NCI-H460 (cell line): ENCODE measurements around the gene PDCD4. TPM values are rescaled to one million over a fixed set of nuclear protein-coding genes. Genes with fewer than 3 reads are reported as not detected.

Source experiments
- DNase-seq: peaks from one replicate; pipeline ENCODE4 v3.0.0-alpha.2; 2016; ENCODE audit warnings: low read depth; ENCODE audit errors: extremely low read depth
- polyA plus RNA-seq: library from polyadenylated mRNA; depleted of rRNA; stranded (reverse); fragments of >200 nt; gene quantifications from 2 replicates; pipeline ENCODE4 v1.2.3, GENCODE V29; 2014; cell fraction: nucleus; rRNA removed
- total RNA-seq: library from RNA; depleted of rRNA; stranded (reverse); fragments of >200 nt; shearing (Covaris generic); gene quantifications from 2 replicates; pipeline ENCODE4 v1.2.3, GENCODE V29; 2014; rRNA removed

PDCD4 gene
- total RNA-seq: 71.5 and 82.1 TPM in 2 replicates
- 36.5 and 60.4 TPM in 2 replicates for polyA plus RNA-seq

DNA sequence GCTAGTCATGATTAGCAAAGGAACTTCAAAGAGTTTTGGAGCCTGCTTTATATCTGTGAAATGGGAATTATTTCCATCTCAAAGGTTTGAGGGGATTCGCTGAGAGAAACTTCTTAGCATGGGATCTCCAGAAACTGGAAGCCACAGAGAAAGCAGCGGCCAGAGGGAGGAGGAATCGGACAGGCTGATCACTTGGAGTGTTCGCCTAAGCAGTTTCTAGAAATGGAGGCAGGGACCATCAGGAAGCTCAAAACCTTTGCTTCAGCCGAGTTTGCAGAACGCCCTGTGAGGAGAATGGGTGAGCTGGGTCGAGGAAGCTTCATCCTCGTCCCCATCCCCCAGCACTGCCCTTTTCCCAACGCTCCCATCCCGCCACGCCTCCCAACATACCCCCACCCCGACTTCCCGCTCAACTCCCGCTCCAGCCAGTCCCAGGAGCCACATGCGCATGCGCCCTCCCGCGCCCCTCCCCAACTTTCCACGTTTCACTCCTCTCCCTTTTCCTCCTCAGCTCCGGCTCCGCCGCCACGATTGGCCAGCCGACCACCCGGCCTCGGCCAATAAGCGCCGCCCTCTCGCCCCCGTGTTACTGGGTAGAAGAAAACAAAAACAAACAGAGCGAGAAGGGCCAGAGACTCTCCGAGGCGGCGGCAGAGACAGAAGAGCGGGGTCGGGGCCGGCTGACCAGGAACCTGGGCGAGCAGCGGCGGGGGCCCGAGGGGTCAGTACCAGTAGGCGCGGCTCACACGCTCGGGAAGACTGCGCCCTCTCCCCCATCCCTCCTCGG, at the start of gene PDCD4:
Gene PDCD4, plus strand, starts transcription at position 631 of the 787 bp plus-strand sequence. CDS start 4,100 bp downstream, outside the sequence.
- peak; percentile 99 for DNase-seq

DNA sequence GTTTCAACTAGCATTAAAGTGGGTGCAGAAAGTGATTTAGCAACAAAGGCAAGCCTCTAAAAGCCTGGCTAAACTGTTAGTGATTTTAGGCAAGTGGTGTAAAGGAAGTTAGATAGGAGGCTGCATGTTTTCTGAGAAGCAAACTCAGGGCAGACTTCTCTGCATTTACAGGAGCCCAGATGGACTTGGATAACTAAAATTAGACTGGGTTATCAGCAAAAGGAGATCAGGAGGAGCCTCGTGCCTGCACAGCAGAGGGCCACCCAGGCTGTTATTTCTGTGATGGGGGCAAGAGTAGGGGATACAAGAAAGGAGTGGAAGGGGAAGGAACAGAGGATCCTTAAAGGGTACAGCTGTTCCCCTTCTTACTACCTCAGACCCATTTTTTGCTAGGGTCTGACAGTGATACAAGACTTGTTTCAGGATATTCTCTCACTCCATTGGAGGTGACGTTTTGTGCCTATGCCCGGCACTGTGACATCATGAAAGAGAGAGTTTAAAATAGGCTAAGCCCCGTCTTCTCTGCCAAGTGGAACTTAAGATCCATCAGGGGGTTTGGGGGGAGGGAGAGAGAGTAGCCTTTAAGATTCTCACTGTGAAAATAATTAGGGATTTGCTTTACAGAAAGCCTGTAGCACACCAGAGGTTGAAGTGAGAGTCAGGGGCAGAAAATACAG, 49.6 kb upstream of the PDCD4 start:
- no peak for DNase-seq

DNA sequence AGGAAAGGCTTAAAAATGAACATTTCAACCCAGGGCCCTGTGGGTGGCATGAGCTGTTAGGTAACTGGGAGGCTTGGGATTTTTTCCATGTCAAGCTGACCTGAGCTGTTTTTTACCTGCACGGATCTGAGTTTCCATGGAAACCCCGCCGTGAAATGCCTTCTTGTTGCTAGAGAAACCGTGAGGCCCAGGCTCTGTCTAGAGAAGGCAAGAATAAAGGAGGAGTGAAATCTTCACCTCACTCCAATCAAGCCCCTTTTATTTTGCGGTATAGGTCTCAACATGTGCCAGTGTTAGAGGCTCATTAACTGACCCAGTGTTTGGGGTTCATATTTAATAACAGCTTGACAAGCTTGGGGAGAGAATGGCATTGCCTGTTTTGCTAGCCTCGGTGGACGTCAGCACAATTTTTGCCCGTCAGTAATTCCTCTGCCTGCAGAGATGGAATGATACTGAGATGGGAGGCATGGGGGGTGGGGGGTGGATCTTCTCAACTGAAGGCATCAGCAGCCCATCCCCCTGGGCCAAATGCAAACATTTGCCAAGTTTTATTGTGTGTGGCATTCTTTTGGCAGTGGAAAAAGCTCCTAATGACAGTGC, 48.9 kb upstream of the PDCD4 start:
- DNase-seq: no peak

DNA sequence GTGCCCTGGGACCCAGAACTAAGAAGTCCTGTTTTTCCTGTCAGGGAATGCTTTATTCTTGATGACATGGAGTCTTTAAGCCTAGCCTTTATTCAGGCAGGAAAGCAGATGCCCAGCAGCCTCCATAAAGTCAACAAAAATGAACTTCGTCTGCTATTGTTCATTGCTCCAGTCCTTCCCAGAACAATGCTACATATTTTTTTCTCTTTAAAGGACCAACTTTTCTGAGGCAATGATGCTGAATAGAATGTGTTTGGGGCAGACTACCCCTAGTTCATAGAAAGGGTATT, 47.6 kb upstream of the PDCD4 start:
- no peak for DNase-seq

DNA sequence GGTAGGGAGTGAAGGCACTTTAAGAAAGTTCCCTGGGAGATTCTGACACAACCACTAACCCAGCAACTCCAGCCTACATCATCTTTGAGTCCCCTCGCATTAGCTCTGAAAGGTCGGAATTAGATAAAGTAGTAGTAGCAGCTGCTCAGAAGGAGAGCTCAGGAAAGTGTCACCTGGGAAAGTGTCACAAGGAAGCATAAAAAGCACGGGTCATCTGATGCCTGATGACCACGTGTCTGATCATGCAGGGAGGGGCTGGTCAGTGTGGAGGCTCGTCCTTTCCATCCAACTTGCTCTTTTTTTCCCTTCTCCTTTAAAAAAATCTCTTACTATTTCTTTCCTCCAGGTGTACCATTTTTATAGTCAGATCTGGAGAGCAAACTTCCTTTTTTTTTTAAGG, 47.1 kb upstream of the PDCD4 start:
- DNase-seq: no peak

DNA sequence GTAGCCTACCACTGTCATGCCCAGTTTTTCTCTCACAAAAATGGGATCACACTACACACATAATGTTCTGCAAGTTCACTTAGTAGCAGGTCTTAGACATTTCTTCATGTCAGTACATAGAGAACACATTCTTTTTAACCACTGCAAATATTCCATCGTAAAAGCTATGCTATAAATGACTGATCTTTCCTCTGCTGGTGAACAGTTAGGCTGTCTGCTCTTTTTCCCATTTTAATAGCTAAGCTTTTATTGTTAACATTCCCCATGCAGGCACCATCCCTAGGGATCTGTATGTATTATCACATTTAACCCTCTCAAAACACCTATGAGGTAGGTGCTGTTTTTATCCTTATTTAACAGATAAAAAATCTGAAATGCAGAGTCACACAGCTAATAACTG, 46.2 kb upstream of the PDCD4 start:
- no peak for DNase-seq

DNA sequence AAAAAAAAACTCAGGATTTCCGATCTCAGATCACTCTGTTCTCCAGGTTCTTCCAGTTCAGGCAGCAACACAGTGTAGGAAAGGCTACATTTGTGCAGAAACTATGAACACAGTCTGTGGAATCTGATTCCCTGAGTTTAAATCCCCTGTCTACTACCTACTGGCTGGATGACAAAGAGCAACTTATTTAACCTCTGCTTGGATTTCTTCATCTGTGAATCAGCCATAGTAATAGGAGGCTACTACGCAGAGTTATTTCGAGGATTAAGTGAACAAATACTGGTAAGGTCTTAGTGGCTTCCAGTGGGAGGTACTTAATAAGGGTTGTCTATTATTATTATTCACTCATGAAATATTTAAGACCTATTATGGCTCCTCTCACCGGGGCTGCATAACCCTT, 44.3 kb upstream of the PDCD4 start:
- DNase-seq: no peak

DNA sequence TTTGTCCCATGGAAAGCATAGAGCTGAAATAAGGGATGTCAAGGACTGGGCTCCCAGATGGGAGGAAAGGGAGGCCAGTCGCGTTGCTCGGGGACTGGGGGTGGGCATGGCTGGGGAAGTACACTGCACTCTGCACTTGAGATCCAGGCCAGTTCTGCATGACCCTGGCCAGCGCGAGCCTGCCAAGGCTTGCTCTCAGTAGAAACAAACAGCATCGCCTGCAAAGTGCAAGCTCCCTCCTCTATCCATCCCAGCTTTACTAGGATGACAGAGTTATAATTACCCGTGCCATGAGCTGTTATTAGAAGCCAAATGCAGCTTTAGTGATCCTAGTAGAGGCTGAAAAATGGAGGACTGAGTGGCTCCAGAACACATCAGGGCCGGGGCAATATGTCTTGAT, 43.9 kb upstream of the PDCD4 start:
- DNase-seq: no peak

DNA sequence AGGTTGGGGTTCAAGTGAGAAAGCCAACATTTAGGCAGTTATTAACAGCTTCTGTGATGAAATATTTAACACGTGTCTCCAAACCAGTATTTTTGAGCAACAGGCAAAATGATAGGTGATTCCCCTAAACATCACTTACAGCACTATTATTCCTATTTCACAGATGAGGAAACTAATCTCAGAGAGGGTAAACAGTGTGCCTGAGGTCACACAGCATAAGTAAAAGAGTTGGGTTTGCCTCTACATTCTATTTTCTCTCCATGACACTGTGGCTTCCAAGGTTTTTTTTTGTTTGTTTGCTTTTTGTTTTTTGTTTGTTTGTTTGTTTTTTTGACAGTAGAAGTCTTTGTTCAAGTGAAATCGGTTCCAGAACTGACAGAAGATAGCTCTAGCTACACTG, 43.2 kb upstream of the PDCD4 start:
- DNase-seq: no peak

DNA sequence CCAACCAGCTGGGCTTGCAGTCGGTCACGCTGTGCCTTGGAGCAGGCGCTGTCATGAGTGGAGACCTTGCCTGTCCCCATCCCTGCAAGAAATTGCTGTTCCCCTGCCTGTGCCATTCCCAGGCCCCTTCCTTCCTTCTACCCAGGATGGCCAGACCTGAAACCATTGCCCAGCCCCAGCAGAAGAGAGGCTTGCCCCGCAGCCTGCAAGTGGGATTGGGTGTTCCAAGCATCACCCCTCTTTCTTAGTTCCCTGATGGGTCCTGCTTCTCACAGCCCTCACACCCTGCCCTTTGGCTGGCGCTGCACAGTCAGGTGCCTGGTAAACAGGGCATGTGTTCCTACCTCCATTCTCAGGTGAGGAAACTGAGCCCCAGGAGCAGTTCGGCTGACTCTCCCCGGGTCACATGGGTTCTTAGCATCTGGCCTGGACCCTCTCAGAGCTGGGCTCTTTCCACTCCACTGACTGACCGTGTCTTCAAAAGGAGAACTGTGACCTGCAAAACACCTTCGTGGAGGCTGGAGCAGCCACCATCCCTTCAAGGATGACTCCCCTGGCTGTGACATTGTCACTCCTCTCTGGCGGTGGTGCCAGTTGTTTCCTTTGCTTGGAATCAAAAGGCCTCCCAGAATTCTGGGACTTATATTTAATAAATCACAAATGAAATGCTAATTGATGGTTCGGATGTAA, 41.9 kb upstream of the PDCD4 start:
- no peak for DNase-seq

DNA sequence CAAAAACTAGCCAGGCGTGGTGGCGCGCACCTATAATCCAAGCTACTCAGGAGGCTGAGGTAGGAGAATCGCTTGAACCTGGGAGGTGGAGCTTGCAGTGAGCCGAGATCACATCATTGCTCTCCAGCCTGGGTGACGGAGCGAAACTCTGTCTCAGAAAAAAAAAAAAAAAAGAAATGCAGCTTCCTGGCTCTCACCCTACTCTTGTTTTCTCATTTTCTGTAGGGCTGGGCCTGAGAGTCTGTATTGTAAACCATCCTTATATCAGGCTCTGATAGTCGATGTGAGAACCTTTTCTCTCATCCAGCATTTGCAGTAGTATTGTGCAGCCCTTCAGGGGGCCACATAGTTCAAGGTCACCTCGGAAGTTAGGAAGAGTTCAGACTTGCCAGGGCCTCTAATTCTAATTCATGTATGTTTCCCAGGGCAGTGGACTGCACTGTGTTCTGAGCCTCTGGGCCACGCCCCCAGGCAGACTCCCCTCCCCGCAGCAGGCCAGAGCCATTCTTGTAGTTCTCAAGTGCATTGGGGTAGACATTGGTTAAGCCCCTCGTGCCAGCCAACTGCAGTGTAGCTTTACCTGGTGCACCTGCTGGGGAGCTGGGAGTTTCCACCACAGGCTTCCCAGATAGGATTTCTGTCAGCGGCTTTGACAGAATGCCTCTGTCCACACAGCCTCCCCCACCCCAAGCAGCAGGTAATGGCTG, 38.3 kb upstream of the PDCD4 start:
- DNase-seq: no peak

DNA sequence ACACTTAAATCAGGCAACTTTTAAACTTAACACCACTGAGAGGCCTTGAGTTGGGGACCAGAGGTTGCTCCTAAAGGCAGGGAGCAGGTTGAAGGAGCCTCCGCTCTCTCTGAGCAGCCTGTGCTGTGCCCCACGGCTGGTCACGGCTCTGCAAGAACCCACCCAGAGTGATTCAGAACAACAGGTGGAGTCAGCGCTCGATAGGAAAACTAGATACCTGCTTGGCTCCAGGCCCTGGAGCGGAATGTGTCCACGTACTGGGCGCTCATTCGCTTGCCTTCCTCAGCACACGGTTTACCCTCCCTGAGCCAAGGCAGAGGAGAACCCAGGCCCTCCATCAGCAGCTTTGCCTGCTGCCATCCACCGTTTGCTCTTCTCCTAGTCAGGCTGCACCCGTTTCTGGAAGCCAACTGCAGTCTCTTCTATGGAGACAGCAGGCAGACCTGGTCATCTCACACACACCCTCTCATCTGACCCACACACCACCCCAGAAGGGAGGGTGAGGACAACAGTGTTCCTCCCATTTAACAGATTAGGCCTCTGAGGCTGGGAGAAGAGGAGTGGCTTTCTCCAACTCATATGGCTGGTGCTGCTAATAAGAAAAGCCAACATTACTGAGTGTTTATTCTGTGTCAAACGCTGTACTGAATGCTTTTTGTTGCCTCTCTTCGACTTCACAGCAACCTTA, 37.6 kb upstream of the PDCD4 start:
- no peak for DNase-seq

DNA sequence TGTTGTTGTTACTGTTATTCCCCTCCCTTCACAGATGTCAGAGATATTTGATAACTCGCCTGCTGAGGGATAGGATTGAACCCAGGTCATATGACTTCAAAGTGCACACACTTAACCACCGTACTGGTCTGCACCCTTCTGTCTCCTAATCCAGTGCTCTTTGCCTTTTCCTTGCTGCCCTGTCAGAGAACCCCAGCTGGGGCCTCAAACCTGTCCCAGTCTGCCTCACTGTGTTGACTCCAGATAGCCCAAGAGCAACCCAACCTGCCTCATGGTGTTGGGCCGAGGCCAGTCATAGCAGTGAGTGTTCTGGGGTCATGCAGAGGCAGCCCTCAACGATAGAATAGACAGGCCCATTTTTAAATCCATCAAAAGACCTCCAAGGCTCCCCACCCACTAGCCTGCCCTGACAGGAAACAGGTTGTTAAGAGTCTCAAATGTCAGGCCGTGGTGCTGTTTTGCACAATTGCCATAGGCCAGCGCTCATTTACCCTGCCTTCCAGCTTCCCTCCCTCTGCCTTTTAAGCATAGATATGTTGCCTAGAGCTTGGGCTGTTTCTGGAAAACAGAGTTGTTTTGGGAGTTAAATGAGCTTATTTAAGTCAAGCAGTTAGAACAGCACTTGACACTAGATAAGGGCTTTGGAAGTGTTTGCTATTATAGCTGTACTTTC, 37.0 kb upstream of the PDCD4 start:
- no peak for DNase-seq

DNA sequence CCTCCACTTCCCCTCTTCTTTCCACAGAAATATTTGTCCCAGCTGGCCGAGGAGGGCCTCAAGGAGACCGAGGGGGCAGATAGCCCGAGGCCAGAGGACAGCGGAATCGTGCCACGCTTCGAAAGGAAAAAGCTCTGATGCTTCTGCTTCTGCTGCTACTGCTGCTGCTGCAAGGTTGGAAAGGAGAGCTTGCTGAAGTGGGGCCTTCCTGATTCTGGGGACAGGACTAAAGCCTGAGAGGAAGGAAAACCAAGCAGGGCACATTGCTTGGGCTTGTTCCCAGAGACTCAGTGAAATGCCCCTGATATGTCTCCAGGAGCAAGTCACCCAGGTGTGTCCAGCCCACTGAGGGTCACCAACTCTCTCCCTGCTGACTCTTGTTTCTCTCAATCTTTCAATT, 35.9 kb upstream of the PDCD4 start:
- no peak for DNase-seq

DNA sequence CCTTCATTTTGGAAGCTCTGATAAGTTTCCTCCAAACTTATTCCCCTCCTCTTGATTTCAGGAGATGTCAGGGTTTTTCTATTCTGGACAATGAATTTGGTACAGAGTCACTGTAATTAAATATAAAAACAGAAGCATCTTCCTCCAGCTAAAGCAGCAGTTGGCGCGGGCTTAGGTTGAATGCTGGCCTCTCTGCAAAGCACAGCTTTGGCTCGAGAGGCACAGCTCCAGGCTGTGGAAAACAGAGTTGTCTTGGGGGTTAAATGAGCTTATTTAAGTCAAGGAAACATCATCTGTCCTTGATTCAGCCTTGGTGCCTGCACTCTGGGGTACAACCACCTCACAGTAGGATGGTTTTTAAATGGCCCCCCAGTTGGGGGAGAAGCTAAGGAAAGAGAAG, 35.0 kb upstream of the PDCD4 start:
- DNase-seq: no peak

DNA sequence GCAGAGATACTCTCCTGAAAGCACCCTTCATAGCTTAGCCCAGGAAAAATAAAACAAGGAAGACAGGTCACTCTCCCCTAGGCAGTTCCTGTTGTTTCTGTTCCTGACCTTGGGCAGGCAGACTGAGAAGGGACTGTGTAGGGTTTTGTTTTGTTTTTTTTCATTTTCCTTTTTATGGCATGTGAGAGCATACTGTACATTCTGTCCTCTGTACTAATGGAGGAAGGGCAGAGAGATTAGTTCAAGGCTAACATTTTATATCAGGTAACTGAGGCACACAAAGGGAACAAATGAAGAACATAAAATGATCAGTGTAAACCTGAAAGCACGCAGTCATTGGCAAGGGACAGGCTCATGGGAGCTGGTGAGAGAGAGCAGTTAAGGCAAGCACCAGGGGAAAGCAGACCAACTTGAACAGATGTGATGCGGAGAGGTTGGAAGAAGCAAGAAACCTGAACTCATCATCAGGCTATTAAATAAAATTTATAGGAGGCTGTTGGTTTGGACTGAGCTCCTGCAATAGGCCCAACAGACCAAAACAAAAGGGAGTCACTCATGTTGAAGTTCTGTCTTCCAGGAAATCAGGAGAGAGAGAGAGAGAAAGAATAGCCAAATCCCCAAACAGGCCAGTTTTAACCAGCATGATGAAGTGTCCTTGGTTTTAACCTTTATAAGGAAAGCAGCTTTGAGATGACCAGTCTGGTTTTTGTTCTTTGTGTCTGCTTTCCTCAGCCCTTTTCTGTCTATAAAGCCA, 34.1 kb upstream of the PDCD4 start:
- no peak for DNase-seq

DNA sequence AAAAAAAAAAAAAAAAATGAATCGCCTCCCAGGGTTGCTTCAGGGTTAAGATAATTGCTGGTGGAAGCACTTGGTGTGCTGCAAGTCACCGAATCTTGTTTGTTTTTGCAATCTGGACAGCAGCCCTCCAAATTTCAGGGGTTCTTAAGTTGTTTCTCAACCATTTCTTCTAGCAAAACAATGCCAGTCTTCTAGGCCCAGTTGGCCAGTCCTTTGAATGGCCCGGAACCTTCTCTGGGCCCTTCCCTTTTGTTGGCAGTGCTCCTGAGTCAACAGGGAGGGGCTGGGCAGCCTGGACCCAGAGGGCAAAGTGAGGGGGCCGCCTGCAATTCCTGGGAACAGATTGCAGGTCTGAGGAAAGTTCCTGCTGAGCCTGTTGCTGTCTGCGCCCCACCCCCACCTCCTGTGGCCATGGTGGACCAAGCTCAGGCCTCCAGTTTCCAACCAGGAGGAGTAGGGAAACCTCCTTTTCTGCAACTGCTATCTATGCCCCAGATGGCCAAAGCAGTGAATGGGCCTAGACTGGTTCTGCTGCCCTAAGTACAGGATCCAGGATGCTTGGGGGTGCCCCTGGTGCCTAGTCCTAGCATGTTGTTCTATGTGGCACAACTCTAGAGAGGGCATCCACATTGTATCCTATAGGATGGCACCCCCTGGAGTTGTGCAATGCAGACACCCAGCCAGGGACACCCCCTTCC, 31.4 kb upstream of the PDCD4 start:
- no peak for DNase-seq

DNA sequence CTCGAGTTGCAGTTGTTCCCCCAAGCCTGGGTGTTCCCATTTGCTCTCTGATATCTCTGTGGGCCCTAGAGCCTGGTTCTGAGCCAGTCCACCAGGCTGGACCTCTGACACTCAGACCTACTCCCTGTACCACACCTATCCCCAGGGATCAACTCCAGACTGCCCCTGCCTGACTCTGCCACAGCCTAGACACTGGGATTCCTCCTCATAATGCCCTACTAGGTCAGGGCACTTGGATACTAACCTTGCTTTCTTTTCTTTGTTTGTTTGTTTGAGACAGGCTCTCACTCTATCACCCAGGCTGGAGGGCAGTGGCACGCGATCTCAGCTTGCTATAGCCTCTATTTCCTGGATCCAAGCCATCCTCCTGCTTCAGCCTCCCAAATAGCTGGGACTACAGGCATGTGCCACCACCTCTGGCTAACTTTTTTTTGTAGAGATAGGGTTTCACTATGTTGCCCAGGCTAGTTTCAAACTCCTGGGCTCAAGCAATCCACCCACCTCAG, 30.8 kb upstream of the PDCD4 start:
- no peak for DNase-seq
